ENCODE results near the gene CHIT1. TPM values are rescaled to one million over a fixed set of nuclear protein-coding genes. Genes with fewer than 3 reads are reported as not detected.

The CHIT1 gene
- total RNA-seq, 1 donor from 2014 or later = not detected

- DNase-seq (ENCODE audit: low read depth, low spot score) = no peak
Observed at GRCh38 chr1:203175827-203176241, 53.6 kb downstream of the CHIT1 start.

DNA sequence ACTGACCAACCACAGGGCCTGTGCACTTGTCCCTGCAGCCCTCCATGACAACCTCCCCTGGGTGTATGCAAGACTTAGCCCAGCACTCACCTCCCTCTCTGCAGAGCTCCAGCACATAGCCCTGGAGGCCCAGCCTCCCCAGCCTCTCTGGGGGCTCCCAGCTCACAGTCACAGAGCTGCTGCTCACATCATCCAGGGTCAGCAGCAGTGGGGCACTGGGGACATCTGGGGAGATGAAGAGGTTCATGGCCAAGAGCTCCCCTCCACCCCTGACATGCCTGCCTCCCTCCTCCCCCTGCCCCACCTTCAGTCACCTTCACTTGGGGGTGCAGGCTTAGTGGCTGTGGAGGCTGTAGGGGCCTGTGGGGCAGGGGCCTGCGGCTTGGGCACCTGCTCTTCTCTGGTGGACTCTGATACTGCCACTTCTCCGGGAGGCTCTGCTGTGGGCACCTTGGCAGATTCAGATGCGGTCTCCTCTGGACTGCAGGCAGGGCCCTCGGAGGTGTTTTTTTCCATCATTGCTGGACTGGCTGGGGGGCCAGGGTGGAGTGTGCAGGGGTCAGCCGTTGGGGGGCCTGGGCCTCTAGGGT, 54.1 kb downstream of the CHIT1 start, which contains the start of gene MYBPH:
TSS of gene MYBPH (minus strand) at position 590 of the 590 bp plus-strand sequence. CDS start at position 519, 71 bp downstream.
- no peak for DNase-seq (ENCODE audit: low read depth, low spot score)

DNA sequence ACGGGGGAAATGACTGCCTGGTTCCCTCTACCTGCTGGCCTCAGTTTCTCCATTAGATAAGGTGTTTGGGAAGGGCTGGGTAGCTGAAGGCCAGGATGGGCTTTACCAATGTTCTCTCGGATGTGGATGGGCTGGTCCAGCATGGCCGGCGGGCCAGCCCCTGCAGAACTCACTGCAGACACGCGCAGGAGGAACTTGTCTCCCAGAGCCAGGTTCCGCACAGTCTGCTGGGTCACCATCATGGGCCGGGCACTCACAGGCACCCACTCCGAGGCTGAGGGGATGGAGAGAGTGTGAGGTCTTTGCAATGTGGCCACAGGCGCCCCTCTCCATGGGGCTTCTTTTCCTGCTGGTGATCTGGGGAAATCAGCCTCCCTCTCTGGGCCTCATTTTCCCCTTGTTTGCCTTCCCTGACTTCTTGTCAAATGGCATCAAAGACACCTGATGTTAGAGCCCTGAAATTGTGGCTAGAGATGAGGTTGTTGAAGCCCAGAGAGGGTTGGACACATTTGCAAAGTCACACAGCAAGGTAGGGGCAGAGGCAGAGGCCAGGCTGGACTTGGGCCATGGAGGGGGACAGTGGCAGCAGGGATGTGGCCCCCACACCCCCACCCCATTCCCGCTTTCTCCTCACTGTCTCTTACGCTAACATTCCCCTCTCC, 55.0 kb downstream of the CHIT1 start:
- no peak for DNase-seq (ENCODE audit: low read depth, low spot score)

DNA sequence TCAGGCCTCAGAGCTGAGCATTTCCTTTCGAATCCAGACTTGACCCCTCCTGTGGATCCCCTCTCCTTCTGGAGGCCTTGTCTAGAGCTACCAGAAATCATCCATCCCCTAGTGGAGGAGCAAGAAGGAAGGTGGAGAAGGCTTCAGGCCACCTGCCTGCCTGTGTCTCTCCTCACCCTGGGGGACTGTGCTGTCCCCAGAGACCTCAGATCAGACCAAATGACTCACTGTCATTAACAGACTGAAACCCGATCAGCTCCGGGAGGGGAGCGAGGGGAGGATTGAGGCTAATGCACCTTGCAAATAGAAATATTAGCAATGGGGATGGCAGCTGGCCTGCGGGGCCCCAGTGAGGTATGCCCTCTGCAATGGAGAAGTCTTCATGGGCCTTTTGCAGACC, 55.9 kb downstream of the CHIT1 start:
- no peak for DNase-seq (ENCODE audit: low read depth, low spot score)

DNA sequence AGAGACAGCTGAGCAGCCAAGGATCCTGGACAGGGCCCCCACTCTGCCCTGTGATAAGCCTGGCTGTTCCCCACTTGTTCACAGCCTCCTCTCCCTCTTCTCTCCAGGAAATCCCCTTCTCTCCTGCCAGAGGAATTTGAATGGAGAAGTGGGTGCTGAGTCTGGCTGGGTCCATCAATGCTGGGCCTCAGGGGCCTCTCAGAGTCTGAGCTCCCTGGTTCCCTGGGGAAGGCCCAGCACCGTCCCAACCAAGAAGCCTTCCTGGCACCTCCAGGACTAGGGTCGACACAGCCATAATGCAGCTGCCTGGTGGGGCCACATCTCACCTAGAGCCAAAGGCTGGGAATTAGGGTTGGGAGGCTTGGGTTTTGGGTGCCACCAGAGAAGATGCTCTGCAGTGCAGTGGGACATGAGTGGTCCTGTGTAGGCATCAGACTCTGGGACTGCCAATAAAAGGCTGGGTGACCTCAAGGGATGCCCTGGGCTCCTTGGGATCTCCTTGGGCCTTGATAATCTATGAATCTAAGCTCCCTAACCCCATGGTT, 56.4 kb downstream of the CHIT1 start:
- DNase-seq (ENCODE audit: low read depth, low spot score) = no peak

- DNase-seq (ENCODE audit: low read depth, low spot score) = no peak
Observed at GRCh38 chr1:203172184-203173010, 57.1 kb downstream of the CHIT1 start.

GRCh38 chr1:203171341-203172183, 57.9 kb downstream of the CHIT1 start:
- DNase-seq (ENCODE audit: low read depth, low spot score) = no peak

DNA sequence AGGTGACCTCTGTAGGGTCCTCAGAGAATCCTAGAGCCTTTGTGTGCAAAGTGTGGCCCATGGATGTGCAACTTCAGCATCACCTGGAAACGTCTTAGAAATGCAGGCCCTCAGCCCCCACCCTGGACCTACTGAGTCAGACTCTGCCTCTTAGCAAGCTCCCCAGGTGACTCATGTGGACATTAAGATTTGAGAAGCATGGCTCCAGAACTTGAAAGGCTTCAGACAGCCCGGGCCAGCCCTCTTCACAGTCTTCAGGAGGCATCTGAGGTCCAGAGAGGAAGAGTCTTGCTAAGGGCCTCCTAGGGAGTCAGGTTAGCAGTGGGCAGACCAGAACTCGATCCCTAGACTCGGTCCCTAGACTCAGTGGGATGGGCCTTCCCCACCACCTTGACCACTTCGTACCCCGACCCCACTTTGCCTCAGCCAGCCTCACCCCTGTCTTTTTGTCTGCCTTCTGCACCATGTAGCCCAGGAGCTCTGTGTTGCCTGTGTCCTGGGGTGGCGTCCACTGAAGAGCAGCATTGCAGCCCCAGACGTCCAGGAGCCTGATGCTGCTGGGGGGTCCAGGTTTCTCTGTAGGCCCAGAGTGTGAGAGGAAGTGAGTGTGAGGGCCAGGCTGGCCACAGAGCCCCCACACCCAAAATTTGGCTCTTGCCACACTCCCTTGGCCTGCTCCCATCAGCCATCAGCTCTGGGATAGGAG, 58.7 kb downstream of the CHIT1 start:
- DNase-seq (ENCODE audit: low read depth, low spot score) = no peak

- DNase-seq (ENCODE audit: low read depth, low spot score) = no peak
Observed at GRCh38 chr1:203169770-203170520, 59.5 kb downstream of the CHIT1 start.

- no peak for DNase-seq (ENCODE audit: low read depth, low spot score)
Observed at GRCh38 chr1:203168991-203169390, 60.5 kb downstream of the CHIT1 start.

- no peak for DNase-seq (ENCODE audit: low read depth, low spot score)
Observed at GRCh38 chr1:203168256-203168786, 61.2 kb downstream of the CHIT1 start.

- no peak for DNase-seq (ENCODE audit: low read depth, low spot score)
Observed at GRCh38 chr1:203167913-203168200, 61.6 kb downstream of the CHIT1 start.

GRCh38 chr1:203167026-203167912, 62.2 kb downstream of the CHIT1 start:
- no peak for DNase-seq (ENCODE audit: low read depth, low spot score)

- DNase-seq (ENCODE audit: low read depth, low spot score) = no peak
Observed at GRCh38 chr1:203166192-203166940, 63.1 kb downstream of the CHIT1 start.

Measured in pulmonary artery endothelial cell (primary cell).